GM19372 (cell line): ENCODE data around the gene PLPP3.

ENCODE experiments used
- ATAC-seq: cut with Tn5 transposase; IDR thresholded peaks from one replicate; pipeline ENCODE4 v1.9.1; 2021; ENCODE audit warnings: mild to moderate bottlenecking, low read depth, moderate library complexity; ENCODE audit not compliant: unreplicated experiment

PLPP3 gene

DNA sequence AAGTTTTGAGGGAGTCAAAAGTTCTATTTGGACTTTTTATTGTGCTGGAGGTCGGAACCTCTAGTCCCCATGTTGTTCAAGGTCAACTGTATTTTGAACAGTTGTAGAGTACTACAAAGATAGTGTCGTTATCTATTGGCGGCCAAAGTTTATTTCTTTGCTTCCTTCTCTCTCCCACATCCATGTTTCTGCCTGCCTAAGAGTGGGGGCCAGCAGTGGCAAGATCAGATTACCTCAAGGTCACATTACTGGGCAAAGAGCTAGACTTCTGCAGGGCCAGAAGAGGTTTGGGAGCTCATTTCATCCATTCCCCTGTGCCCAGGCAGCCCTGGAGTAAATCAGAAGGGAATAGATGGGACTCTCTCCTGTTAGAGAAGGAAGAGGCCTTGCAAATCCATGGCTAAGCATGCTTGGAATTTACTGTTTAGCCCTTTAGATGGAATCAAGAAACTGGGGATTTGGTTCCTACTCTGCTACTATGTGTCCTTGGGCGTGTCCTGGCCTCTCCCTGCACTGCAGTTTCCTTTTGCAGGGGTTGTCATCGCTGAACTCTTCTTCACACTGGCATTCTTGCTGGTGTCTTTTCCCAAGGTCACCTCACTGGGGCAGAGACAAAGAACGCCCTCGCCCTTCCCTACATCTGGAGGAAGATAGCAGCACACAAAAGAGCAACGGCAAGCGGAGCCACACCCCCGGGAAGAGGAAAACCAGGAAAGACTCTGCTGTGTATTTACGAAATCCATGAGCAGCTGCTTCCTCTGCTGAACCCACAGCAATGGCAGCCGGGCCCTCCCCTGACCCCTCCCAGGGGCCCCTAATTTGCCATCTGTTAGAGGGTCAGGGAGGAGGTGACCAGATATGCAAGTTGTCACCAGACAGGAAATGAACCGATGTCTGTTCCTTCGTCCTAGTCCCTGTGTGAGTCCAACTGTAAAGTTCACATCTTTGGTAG lies 73.3 kb downstream of the PLPP3 start:
- ATAC-seq: no peak

DNA sequence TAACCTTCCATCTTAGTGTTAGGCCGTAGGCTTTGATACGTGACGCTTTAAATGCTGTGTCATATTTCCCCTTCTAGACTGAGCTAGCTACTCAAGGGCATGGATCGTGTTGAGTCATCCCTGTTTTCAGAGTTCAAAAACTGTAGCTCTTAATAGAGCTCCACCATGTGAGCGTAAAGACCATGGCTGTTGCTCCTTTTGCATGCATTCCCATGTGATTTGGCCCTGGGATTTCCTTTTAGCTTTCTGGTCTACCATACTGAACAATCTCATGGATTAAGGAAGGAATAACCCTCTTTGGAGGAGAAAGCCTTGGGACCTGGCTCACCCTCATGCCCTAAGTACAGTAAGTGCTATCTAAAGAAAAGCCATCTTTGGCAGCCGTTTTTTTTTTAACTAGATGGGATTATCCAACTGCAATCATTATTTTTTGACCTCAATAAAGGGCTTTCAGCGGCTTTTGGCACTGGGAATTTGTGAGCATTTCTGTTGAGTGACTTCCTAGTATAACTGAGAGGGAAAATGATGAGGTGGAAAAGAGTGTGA lies 76.6 kb downstream of the PLPP3 start:
- no peak for ATAC-seq

DNA sequence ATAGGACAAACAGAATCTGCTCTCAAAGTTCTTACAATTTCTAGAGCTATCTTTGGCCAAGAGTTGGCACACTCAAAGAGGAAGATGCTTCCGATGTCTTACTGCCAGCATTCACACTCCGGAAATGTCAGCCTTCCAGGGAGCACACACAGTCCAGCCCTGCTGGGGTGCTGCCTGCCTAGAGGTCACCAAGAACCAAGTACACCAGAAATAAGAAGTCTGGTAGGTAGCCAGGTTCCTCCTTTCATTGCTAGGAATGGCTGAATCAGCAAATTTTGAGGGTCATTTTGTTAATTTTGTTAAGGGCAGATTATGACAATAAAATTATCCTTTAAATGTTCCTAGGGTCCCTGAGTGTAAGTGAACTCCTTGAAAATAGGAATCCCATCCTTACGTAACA lies 77.5 kb downstream of the PLPP3 start:
- ATAC-seq: no peak

DNA sequence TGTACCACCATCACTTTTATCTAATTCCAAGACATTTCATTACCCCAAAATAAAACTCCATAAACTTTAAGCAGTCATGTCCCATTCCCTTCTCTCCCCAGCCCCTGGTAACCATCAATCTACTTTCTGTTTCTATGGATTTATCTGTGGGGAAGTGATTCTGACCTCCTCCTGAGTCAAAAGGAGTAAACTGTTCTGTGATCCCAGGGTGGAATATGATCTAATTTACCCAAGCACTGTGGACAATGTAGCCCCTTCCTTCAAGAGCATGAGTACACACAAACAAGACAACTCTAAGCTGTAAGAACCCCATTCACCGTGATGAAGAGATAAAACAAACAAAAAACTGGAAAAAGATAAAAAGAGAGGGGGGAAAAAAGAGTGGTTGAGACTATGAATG lies 77.9 kb downstream of the PLPP3 start:
- no peak for ATAC-seq

DNA sequence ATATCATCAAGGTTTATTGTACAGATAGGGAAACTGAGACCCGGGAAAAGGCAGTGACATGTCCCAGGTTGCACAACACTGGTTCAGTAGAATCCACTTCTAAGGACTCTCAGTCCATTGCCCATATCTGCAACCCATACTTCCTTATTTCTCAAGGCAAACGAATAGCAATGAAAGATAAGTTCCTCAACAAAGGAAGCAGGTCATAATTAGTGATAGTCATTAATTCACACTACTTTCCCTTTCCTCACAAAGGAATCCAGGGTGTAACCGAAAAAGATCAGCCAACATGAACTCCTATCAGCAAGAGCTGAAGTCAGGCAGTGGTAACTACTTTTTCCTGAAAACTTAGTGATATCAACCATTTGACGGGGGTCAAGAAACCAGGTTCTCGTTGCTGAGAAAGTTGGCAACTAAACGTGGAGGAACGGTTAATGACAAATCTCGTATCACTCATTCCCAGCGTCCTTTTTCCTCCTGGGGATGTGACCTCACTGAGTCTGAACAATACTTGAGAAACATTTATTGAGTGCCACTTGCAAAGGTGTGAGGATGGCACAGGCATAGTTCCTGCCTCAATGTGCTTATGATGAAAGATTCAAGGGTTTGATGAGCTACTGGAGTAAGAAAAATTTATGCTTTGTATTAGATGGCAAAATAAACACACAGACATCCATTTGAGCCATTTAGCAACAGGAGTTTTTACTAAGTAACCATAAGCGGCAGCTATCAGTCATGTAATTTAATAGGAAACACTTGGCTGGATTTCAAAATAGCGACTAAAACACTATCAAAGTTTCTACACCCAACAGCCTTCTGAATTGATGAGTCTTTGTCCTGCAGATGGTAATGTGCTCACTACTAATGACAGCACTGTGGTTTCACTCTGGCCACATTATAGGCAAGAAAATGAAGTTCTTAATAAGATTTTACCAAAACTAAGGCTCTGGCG lies 82.3 kb downstream of the PLPP3 start:
- ATAC-seq: no peak

DNA sequence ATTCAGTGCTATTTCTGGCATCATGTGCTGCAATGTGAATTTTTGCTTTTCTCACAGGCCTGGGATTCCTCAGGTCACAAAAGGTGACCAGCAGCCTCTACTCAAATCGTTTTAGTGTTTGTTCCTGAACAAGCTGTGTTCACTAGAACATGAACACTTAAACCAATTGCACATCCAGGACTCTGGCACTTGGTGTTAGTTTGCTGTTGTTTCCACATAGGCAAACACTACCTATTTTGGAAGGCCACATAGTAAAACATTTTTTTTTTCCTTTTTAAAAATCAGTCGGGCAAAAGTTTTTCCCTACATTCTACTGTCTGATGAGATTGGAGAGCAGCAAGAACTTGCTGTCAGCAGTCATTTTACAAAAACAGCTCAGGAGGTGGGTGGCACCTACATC lies 83.2 kb downstream of the PLPP3 start:
- no peak for ATAC-seq

DNA sequence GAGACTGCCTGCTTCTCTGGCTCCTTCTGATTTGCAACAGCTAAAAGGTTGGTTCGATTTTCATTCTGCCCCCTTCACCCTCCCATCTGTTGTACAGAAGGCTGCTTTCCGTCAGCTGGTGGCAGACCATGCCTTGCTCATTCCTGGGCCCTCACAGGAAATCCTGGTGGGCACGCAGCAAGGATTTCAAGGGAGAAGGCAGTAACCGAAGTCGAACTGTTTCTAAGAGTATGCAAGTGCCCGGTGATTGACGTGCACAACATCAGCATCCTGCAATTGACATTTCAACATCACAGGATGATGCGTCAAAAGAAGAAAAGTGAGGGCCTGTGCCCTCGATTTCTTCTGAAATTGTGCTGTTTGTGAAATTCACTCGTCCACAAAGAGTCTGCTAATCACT lies 83.8 kb downstream of the PLPP3 start:
- ATAC-seq: no peak

DNA sequence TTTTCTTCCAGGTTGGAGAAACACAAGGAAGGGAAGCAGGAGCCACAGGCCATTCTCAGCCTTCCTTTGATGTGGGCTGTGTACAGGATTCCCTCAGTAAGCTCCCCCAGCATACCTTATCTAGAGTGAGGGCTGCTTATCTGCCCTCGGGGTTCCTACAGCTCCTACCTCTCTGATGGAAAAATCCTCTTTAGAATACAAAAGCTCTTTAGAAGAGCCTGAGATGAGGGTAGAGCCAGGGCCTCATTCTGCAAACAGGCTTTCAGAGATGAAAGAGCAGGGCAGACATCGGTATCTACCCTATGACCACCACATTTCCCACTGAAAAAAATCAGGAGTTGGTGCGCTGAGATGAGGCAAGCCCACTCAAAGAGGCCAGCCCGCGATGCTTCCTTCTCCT lies 85.1 kb downstream of the PLPP3 start:
- no peak for ATAC-seq

DNA sequence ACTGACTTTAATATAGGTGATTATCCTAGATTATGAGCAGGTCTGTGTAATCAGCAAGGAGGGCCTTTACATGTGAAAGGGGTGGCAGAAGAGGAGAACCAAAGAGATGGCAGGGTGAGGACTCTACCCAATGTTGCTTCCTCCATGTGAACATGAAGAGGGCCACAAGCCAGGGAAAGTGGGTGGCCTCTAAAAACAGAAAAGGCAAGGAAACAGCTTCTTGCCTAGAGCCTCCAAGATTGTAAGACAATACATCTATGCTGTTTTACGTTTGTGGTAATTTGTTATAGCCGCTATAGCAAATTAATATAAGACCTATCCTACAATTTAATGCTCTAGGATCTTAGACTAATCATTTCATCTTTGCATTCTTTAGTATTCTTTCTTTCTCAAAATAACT lies 85.5 kb downstream of the PLPP3 start:
- ATAC-seq: no peak

DNA sequence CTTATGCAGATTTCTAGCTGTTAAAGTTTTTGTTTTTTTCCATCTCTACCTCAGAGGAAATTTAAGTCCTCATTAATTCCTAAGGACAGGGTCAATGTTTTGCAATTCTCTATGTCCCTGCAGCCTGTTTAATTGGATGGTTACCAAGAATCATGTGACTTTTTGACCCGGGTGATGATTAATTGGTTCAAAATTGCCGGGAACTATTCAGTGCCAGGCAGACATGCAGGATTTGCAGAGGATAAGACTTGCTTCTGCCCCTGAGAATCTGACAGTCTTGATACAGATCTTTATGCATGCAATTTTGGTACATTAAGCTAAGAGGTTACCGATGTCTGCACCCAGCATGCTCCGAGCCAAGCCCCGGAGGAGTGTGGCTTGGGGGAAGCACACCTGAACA lies 87.9 kb downstream of the PLPP3 start:
- ATAC-seq: no peak

DNA sequence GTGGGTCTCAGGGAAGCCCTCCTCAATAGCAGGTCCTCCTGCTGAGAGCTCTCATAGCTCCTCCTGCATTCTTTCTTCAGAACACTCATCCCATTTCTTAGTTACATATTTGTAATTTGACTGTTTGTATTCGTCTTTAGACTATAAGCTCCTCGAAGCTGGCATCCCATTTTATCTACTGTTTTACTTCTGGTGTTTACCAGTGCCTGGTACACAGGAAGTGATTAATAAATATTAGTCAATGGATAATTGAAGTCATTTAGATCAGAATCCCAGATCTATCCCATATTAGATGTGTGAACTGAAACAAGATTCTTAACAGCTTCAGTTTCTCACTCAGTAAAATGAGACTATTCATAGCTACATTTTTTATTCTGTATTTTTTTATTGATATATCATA lies 88.7 kb downstream of the PLPP3 start:
- no peak for ATAC-seq

DNA sequence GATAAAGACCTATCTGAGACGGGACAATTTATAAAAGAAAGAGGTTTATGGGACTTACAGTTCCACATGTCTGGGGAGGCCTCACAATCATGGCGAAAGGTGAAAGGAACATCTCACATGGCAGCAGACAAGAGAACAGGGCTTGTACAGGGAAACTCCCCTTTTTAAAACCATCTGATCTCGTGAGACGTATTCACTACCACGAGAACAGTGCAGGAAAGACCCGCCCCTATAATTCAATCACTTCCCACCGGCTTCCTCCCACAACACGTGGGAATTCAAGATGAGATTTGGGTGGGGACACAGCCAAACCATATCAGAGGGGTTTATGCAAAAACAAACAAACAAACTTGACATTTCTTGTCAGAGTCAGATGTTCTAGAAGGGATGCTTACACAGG lies 89.7 kb downstream of the PLPP3 start:
- ATAC-seq: no peak

DNA sequence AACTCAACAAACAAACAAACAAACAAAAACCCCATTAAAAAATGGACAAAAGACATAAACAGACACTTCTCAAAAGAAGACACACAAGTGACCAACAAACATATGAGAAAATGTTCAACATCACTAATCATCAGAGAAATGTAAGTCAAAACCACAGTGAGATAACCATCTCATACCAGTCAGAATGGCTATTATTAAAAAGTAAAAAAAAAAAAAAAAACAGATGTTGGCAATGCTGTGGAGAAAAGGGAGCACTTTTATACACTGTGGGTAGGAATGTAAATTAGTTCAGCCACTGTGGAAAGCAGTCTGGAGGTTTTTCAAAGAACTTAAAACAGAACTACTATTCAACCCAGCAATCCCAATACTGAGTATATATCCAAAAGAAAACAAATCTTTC lies 94.7 kb downstream of the PLPP3 start:
- no peak for ATAC-seq

DNA sequence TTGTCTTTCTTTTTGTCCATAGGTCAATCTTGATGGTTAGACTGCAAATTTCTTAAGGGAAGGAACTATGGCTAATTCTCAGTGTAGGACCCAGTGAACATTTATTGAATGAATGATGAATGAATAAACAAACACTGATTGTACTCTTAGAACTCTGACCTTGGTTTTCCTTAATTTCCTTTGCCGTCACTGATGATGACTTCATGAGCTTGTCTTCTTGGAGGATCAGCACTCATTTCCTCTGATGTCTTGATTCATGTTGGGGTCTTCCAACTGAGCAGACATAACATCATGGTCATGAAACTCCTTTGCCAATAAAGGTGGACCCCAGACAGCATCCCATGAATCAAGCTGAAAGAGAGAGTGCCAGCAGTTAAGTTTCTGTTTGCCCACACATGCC lies 96.3 kb downstream of the PLPP3 start:
- ATAC-seq: no peak

DNA sequence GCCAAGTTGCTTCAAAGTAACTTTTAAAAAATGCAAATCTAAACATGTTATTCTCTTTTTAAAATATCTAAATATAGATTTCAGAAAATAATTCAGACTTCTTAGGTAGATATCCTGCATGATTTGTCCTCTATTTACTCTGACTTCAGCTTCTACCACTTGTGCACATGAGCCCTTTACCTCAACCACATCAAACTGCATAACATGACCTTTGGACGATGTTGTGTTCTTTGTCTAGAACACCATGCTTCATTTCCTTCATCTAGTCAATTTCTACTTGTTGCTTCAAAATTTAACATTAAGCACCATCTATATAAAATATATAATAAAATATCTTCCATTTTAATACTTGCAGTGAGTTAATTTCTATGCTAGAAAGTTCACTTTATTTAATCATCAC lies 96.9 kb downstream of the PLPP3 start:
- no peak for ATAC-seq

DNA sequence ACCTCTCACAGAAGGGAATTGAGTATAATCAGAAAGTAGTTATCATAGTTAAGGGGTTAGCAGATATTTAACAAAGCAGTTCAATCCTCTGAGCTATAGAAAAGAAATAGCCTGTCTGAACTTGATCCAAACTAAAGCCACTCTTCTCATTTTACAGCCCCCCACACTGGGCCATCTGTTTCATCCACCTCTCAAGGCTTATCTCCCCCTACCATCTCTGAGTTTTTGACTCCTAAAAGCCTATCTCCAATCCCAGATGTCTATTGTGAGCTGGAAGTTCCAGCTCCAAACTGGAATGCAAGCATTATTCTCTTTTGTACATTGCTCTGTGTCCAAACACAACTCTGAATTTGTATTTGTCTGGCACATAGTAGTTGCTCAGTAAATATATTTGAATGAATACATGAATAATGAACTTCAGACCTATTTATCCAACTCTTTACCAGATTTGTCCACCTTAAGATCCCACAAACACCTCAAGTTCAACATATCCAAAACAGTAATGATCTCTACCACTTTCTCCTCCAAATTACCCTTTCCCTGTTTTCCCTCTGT lies 98.1 kb downstream of the PLPP3 start:
- ATAC-seq: no peak

DNA sequence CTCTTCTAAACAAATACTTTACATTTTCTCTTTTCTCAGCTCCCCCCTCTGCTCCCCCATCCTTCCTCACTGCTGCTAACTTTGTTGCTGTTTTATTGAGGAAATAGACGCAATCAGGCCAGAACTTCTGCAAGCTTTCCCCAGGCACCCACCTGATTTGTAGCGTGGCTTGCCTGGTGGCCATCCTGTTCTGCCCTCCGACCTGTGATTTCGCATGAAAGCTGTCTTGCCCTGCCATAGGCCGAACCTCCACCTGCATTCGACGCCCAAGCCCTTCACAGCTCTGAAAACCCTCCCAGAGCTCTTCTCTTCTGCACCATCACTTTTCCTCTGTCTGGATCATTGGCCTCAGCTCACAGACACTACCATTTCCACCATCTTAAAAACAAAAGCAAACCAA lies 100.6 kb downstream of the PLPP3 start:
- no peak for ATAC-seq

DNA sequence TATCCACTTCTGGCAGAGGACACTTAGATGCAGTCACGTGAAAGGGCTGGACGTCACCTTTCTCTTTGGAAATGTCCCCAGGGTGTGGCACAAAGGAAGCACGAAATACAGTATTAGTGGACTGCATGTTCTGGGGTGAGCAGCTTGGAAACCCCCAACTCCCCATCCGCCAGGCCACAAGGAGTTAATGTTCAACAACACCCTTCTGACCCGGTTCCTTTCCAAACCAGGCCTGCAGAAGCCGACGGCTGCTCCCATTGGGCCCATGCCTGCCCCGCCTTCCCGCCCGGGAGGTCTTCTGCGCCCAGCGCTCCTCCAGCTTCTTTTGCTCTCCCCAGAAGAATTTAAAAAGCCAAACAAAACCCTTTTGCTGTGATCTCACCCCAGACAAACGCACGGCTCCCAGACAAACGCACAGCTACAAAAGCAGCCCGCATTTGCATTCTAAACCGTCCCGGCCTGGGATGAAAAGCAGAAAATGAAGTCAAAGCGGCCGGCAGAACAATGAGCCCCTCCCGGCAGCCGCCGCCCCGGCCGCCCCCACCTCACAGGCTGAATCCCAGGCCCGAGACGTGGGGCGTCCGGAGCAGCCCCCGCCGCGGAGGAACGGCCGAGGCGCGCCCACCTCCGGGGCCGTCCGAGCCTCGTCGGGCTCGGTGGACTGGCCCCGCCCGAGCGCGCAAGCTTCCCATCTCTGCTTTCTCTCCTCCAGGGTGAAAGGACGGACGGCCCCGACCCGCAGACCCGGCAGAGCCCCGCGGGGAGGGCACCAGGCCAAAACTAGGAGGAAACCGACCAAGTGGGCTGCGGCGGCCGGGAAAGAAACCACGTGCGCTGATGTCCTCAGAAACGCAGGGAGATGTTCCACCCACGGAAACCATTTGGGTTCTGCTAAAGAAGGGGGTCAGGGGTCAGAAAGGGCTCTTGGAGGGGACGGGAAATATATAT lies 101.9 kb downstream of the PLPP3 start:
- no peak for ATAC-seq

DNA sequence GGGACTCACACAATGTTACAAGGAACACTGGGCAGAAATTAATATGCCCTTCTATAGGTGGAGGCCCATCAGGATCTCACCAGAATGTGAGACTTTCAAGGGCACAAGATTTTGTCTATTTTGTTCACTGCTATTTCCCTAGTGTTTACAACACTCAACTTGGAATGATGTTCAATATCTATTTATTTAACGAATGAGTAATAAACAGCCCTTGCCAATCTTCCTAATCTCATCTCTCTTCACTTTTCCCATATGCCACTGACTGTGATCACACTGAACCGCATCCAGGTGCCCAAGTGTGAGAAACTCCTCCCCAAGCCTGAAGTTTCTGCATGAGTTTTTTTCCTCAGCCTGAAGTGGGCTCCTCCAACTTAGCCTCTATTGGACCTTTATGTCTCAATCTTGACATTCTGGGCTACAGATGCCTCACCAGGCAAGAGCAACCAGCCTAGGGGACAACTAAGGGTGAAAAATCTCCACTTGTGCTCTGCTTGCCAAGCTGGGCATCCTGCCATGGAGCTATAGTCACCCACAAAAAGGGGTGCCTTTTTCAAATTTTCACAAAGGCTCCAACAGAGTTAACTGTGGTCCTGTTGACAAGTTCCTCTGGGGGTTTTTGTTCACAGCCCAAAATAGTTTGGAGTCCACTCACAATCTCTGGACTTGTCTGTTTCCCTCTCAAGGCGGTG lies 105.6 kb downstream of the PLPP3 start:
- ATAC-seq: no peak
